Thoracic aorta (tissue), 2 donors: ENCODE results near the gene DOCK10. TPM values are rescaled to one million over a fixed set of nuclear protein-coding genes. Genes with fewer than 3 reads are reported as not detected.

Experiments
- ATAC-seq: fragments of 150-250 bp; one replicate; pipeline ENCODE4 v1.8.0; 2017; ENCODE audit warnings: low read depth; ENCODE audit not compliant: insufficient number of reproducible peaks, low FRiP score
- DNase-seq: peaks from one replicate; pipeline ENCODE4 v3.0.0-alpha.2; 2020; ENCODE audit warnings: low spot score
- H3K27ac ChIP-seq, 2 donors: fragments of 200-600 bp; sonication (generic); 1 replicate in 1 of 2; 2 replicates in 1 of 2; pipeline ENCODE4 v1.5.1; 2016; ENCODE audit warnings: mild to moderate bottlenecking in 2 of 2, moderate library complexity in 2 of 2
- H3K27me3 ChIP-seq: fragments of 200-600 bp; sonication (generic); replicated peaks from 2 replicates; pipeline ENCODE4 v1.6.0; 2016; ENCODE audit warnings: mild to moderate bottlenecking; ENCODE audit not compliant: insufficient read depth
- H3K36me3 ChIP-seq: fragments of 200-600 bp; sonication (generic); one replicate; pipeline ENCODE4 v1.5.1; 2016
- H3K4me1 ChIP-seq, 2 donors: fragments of 200-600 bp; sonication (generic); 1 replicate in 1 of 2; 2 replicates in 1 of 2; pipeline versions ENCODE4 v1.5.1 to v1.6.0; 2016; ENCODE audit warnings: low read depth in 2 of 2, mild to moderate bottlenecking in 1 of 2; ENCODE audit not compliant: control insufficient read depth in 1 of 2
- H3K4me3 ChIP-seq: fragments of 200-600 bp; sonication (generic); 2 replicates; pipeline ENCODE4 v1.5.1; 2016; ENCODE audit warnings: mild to moderate bottlenecking
- H3K9me3 ChIP-seq: fragments of 200-600 bp; sonication (generic); 2 replicates; pipeline ENCODE4 v1.5.1; 2016
- total RNA-seq, 2 donors: library from RNA; depleted of rRNA; stranded (reverse); fragments of >200 nt; gene quantifications; one replicate each; pipeline versions ENCODE4 v1.1.0 to v1.2.3, GENCODE V29; 2016
- TF ChIP-seq, protein P1 (sequence below): fragments of 200-600 bp; sonication (generic); IDR thresholded peaks from one replicate; pipeline ENCODE4 v1.5.1; 2019; ENCODE audit warnings: antibody characterized with exemption

DOCK10 gene
- total RNA-seq, 2 donors from 2014 or later = 44.9 to 53.0 TPM

- no peaks in the 10 kb centered on the region for H3K4me1 ChIP-seq
- TF ChIP-seq, protein P1, sequence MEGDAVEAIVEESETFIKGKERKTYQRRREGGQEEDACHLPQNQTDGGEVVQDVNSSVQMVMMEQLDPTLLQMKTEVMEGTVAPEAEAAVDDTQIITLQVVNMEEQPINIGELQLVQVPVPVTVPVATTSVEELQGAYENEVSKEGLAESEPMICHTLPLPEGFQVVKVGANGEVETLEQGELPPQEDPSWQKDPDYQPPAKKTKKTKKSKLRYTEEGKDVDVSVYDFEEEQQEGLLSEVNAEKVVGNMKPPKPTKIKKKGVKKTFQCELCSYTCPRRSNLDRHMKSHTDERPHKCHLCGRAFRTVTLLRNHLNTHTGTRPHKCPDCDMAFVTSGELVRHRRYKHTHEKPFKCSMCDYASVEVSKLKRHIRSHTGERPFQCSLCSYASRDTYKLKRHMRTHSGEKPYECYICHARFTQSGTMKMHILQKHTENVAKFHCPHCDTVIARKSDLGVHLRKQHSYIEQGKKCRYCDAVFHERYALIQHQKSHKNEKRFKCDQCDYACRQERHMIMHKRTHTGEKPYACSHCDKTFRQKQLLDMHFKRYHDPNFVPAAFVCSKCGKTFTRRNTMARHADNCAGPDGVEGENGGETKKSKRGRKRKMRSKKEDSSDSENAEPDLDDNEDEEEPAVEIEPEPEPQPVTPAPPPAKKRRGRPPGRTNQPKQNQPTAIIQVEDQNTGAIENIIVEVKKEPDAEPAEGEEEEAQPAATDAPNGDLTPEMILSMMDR = no peak
- no peak overlapping the region for H3K4me3 ChIP-seq
- DNase-seq (no peak), ATAC-seq (peak; percentile 45)
- H3K36me3 ChIP-seq = peaks cover 13% of the 10 kb centered on the region
- H3K27me3 ChIP-seq = no peaks in the 10 kb centered on the region
- H3K27ac ChIP-seq = no peak overlapping the region
- no peaks in the 10 kb centered on the region for H3K9me3 ChIP-seq
Observed at GRCh38 chr2:224802407-224802806, 239.9 kb downstream of the DOCK10 start.

DNA sequence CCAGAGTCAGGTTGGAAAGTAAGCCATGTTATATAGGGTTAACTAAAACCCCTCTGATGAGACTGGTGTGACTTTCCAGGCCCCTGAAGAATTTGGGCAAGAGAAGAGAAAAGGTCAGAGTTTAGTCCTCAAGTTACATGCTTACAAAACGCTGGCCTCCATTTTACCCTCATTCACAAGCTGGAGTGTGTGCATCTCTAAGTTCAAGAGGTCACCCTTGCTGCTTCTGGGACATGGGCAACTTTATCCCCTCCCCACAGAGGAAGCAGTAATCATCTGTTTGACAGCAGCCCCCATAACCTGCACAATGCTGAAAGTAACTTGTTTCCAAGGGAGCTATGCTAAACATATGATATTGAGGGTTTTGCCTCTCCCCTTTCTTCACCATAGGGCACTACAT, 240.9 kb downstream of the DOCK10 start:
- Histone ChIP-seq H3K4me1 (no peaks in the 10 kb centered on the region), H3K4me3 (no peak overlapping the region), H3K9me3 (no peaks in the 10 kb centered on the region), H3K27me3 (no peaks in the 10 kb centered on the region), H3K36me3 (peaks cover 21% of the 10 kb centered on the region), H3K27ac (no peak overlapping the region)
- ATAC-seq (no peak), DNase-seq (no peak)
- TF ChIP-seq, protein P1 = no peak

GRCh38 chr2:224799691-224800090, 242.6 kb downstream of the DOCK10 start:
- Histone ChIP-seq H3K27ac (no peak overlapping the region), H3K4me1 (no peaks in the 10 kb centered on the region), H3K36me3 (peaks cover 24% of the 10 kb centered on the region), H3K4me3 (no peak overlapping the region), H3K27me3 (no peaks in the 10 kb centered on the region), H3K9me3 (no peaks in the 10 kb centered on the region)
- ATAC-seq (no peak), DNase-seq (no peak)
- TF ChIP-seq, protein P1 = no peak

DNA sequence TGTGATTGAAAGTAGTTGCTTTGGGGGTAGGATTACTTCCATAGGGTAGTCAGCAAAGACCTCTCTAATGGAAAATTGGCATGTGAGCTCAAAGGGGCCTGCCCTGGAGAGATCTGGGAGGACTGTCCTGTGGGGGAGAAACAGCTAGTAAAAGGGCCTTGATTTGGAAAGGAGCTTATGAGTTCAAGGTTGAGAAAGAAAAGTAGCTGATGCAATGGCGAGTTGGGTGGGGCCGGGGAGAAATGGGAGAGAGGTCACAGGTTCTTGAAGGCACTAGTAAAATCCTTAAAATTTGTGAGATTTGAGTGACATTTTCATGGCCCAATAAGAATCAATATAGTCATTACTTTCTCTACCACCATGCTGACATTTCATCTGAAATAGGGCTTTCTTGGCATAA, 244.1 kb downstream of the DOCK10 start:
- no peaks in the 10 kb centered on the region for H3K9me3 ChIP-seq
- ATAC-seq = no peak
- H3K27me3 ChIP-seq = no peaks in the 10 kb centered on the region
- DNase-seq = no peak
- TF ChIP-seq, protein P1 = no peak
- peaks cover 24% of the 10 kb centered on the region for H3K36me3 ChIP-seq
- no peaks in the 10 kb centered on the region for H3K4me1 ChIP-seq
- no peak overlapping the region for H3K27ac ChIP-seq
- H3K4me3 ChIP-seq = no peak overlapping the region

DNA sequence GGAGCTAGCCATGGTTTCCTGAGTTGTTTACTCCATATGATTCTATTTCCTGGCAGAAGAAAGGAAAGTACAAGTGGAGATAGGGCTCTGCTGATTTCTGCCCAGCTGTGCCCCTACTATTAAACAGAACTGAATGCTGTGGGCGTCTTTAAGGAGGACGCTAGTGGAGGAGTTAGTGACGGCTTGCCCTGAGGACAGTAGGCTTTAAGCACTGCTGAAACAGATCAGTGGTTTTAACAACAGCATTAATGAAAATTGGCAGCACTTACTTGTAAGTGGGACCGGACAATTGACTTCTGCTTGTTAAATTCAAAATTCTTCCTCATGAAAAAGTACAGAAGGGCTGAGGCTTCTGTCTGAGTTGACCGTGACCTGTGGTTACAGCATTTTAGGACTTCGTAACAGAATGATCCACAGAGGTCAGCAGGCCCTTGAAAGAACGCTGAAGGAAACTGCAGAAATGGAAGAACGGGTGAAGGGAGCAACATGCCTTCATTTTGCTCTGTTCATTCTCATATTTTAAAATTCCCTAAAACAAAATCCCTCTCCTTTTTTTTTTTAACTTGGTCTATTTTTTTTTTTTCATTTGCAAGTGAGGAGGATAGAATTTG, 245.5 kb downstream of the DOCK10 start:
- no peak for ATAC-seq
- Histone ChIP-seq H3K9me3 (no peaks in the 10 kb centered on the region), H3K27ac (no peak overlapping the region), H3K36me3 (peaks cover 20% of the 10 kb centered on the region), H3K4me1 (no peaks in the 10 kb centered on the region), H3K4me3 (no peak overlapping the region), H3K27me3 (no peaks in the 10 kb centered on the region)
- DNase-seq = no peak
- TF ChIP-seq, protein P1 = no peak
